Activated T-cell treated with anti-CD3 and anti-CD28 coated beads, Interleukin-2, amount 50 U/mL, for 72 hours (primary cell): ENCODE results near the gene ZMYND10. TPM values are rescaled to one million over a fixed set of nuclear protein-coding genes. Genes with fewer than 3 reads are reported as not detected.

Source experiments
- ATAC-seq, 2 donors: fragments of 150-1000 bp; cut with Tn5 transposase; replicated peaks in 1 of 2; 2 replicates each; pipeline ENCODE4 v1.10.0; 2021; ENCODE audit warnings: moderate library complexity in 2 of 2, mild to moderate bottlenecking in 1 of 2
- DNase-seq, 2 donors: peaks; one replicate each; pipeline ENCODE4 v3.0.0; 2021 to 2022; ENCODE audit warnings: mixed read lengths in 1 of 2
- H3K27ac Mint-ChIP-seq: one replicate; pipeline ENCODE4 v1.8.0; 2022; ENCODE audit warnings: mild to moderate bottlenecking, moderate library complexity, mixed read lengths
- H3K27me3 Mint-ChIP-seq: one replicate; pipeline ENCODE4 v1.8.0; 2022; ENCODE audit warnings: low read depth, mixed read lengths
- H3K36me3 Mint-ChIP-seq, 2 donors: one replicate each; pipeline ENCODE4 v1.8.0; 2022; ENCODE audit warnings: mixed read lengths in 2 of 2, mild to moderate bottlenecking in 1 of 2; ENCODE audit not compliant: insufficient read depth in 2 of 2
- H3K4me1 Mint-ChIP-seq: one replicate; pipeline ENCODE4 v1.8.0; 2022; ENCODE audit warnings: low read depth, mixed read lengths
- H3K4me3 Mint-ChIP-seq, 2 donors: one replicate each; pipeline ENCODE4 v1.8.0; 2022; ENCODE audit warnings: mild to moderate bottlenecking in 2 of 2, mixed read lengths in 2 of 2, moderate library complexity in 2 of 2
- H3K9me3 Mint-ChIP-seq, 2 donors: one replicate each; pipeline ENCODE4 v1.8.0; 2022; ENCODE audit warnings: mixed read lengths in 2 of 2
- total RNA-seq, 2 donors: library from RNA; stranded (reverse); gene quantifications; one replicate each; pipeline ENCODE4 v1.2.3, GENCODE V29; 2022

ZMYND10 gene
- total RNA-seq, 2 donors from 2014 or later: 1.2 TPM

GRCh38 chr3:50297896-50298725, 47.4 kb downstream of the ZMYND10 start:
- ATAC-seq: no peak
- peaks cover 28% of the 10 kb centered on the region for H3K4me1 Mint-ChIP-seq
- DNase-seq: no peak
- peak overlapping the region; percentile 40 for H3K27ac Mint-ChIP-seq
- H3K4me3 Mint-ChIP-seq: peak overlapping the region; percentile 94 to 98
- H3K36me3 Mint-ChIP-seq: no peaks in the 10 kb centered on the region
- H3K27me3 Mint-ChIP-seq: no peaks in the 10 kb centered on the region
- no peaks in the 10 kb centered on the region for H3K9me3 Mint-ChIP-seq

- H3K4me3 Mint-ChIP-seq: peak overlapping the region in 1 of 2 donors; percentile 98
- H3K4me1 Mint-ChIP-seq: peaks cover 35% of the 10 kb centered on the region
- H3K9me3 Mint-ChIP-seq: no peaks in the 10 kb centered on the region
- DNase-seq (no peak), ATAC-seq (no peak)
- no peaks in the 10 kb centered on the region for H3K36me3 Mint-ChIP-seq
- H3K27me3 Mint-ChIP-seq: no peaks in the 10 kb centered on the region
- no peak overlapping the region for H3K27ac Mint-ChIP-seq
Measured at GRCh38 chr3:50297384-50297775, 48.2 kb downstream of the ZMYND10 start.

GRCh38 chr3:50296721-50297383, 48.7 kb downstream of the ZMYND10 start:
- ATAC-seq (no peak), DNase-seq (no peak)
- Mint-ChIP-seq H3K36me3 (no peaks in the 10 kb centered on the region), H3K27ac (no peak overlapping the region), H3K4me1 (peaks cover 36% of the 10 kb centered on the region), H3K27me3 (no peaks in the 10 kb centered on the region), H3K4me3 (peak overlapping the region in 1 of 2 donors; percentile 27), H3K9me3 (no peaks in the 10 kb centered on the region)

- no peaks in the 10 kb centered on the region for H3K27me3 Mint-ChIP-seq
Measured at GRCh38 chr3:50295553-50296431, 49.7 kb downstream of the ZMYND10 start.

GRCh38 chr3:50294492-50295403, 50.8 kb downstream of the ZMYND10 start:
- Mint-ChIP-seq H3K4me3 (no peak overlapping the region), H3K27ac (no peak overlapping the region), H3K4me1 (peaks cover 35% of the 10 kb centered on the region), H3K9me3 (no peaks in the 10 kb centered on the region), H3K36me3 (peaks cover 0 to 4% of the 10 kb centered on the region in 2 donors), H3K27me3 (no peaks in the 10 kb centered on the region)
- DNase-seq (no peak), ATAC-seq (no peak)

More at GRCh38 chr3:50295553-50296431, 49.7 kb downstream of the ZMYND10 start:
- no peak for DNase-seq
- no peak for ATAC-seq
- Mint-ChIP-seq H3K4me1 (peaks cover 40% of the 10 kb centered on the region), H3K4me3 (no peak overlapping the region), H3K27ac (no peak overlapping the region), H3K36me3 (peaks cover 0 to 3% of the 10 kb centered on the region in 2 donors), H3K9me3 (no peaks in the 10 kb centered on the region)

GRCh38 chr3:50294089-50294488, 51.4 kb downstream of the ZMYND10 start:
- H3K4me3 Mint-ChIP-seq: no peak overlapping the region
- no peaks in the 10 kb centered on the region for H3K9me3 Mint-ChIP-seq
- DNase-seq (no peak), ATAC-seq (no peak)
- no peak overlapping the region for H3K27ac Mint-ChIP-seq
- H3K36me3 Mint-ChIP-seq: peaks cover 0 to 4% of the 10 kb centered on the region in 2 donors
- H3K4me1 Mint-ChIP-seq: peaks cover 38% of the 10 kb centered on the region
- H3K27me3 Mint-ChIP-seq: no peaks in the 10 kb centered on the region

GRCh38 chr3:50293079-50293801, 52.3 kb downstream of the ZMYND10 start:
- H3K27ac Mint-ChIP-seq: peak overlapping the region; percentile 91
- H3K4me1 Mint-ChIP-seq: peaks cover 36% of the 10 kb centered on the region
- ATAC-seq (no peak), DNase-seq (no peak)
- H3K4me3 Mint-ChIP-seq: peak overlapping the region; percentile 83 to 93
- no peaks in the 10 kb centered on the region for H3K27me3 Mint-ChIP-seq
- no peaks in the 10 kb centered on the region for H3K9me3 Mint-ChIP-seq
- peaks cover 0 to 4% of the 10 kb centered on the region in 2 donors for H3K36me3 Mint-ChIP-seq

GRCh38 chr3:50292159-50293078, 53.1 kb downstream of the ZMYND10 start, which contains the start of gene IFRD2:
Gene IFRD2 (minus strand): TSS chr3:50292429. CDS start chr3:50292274, 155 bp downstream.
- Mint-ChIP-seq H3K27me3 (no peaks in the 10 kb centered on the region), H3K27ac (peak within 1 kb of the TSS; percentile 91), H3K36me3 (peaks cover 0 to 4% of the 10 kb centered on the region in 2 donors), H3K9me3 (no peaks in the 10 kb centered on the region), H3K4me1 (peaks cover 32% of the 10 kb centered on the region), H3K4me3 (peak within 1 kb of the TSS; percentile 83 to 93)
- peak; percentile 95 to 96 for DNase-seq
- ATAC-seq: peak; percentile 99
